B cell (primary cell): Measurements from ENCODE around the gene OR1A2. TPM values are rescaled to one million over a fixed set of nuclear protein-coding genes. Genes with fewer than 3 reads are reported as not detected.

Experiments used
- ATAC-seq: fragments of 200-7000 bp; cut with Tn5 transposase; one replicate; pipeline ENCODE4 v1.10.0; 2021; ENCODE audit warnings: low read depth, mild to moderate bottlenecking, moderate number of reproducible peaks, moderate library complexity
- CTCF ChIA-PET: fragments of 350-600 bp; sonication (Branson Sonifier 250); formaldehyde crosslinking; loops from one replicate; lab custom pipeline; 2021; ENCODE audit warnings: antibody characterized with exemption, inconsistent platforms; lab: Charles Lee
- POLR2A ChIA-PET: fragments of 350-600 bp; sonication (Branson Sonifier 250); formaldehyde crosslinking; loops from one replicate; lab custom pipeline; 2021; ENCODE audit warnings: antibody characterized with exemption; lab: Charles Lee
- DNase-seq: peaks from one replicate; pipeline ENCODE4 v3.0.0; 2013
- H2AFZ ChIP-seq: 2 replicates; pipeline ENCODE4 v1.6.1; 2012; ENCODE audit warnings: mild to moderate bottlenecking, low read depth, low read length; ENCODE audit not compliant: insufficient read depth, poor library complexity, severe bottlenecking
- H3K27ac ChIP-seq, 2 donors: 1 replicate in 1 of 2; 2 replicates in 1 of 2; pipeline ENCODE4 v1.5.1; 2012 to 2013; ENCODE audit warnings: low read length in 2 of 2, mild to moderate bottlenecking in 2 of 2, moderate library complexity in 1 of 2
- H3K27me3 ChIP-seq, 4 experiments: fragments of 200-600 bp in 1 of 4; sonication (generic) in 1 of 4; replicated peaks in 1 of 4; 1 replicate in 2 of 4; 2 replicates in 2 of 4; pipeline versions ENCODE4 v1.6.1 to v1.7.0; 2013 to 2016; ENCODE audit warnings: low read length in 3 of 4, mild to moderate bottlenecking in 2 of 4, mixed read lengths in 1 of 4, moderate library complexity in 1 of 4; ENCODE audit not compliant: insufficient read depth in 4 of 4, control insufficient read depth in 3 of 4; ENCODE audit errors: control extremely low read depth in 1 of 4
- H3K36me3 ChIP-seq, 2 experiments: replicated peaks in 1 of 2; 1 replicate in 1 of 2; 2 replicates in 1 of 2; pipeline versions ENCODE4 v1.6.1 to v1.7.1; 2013; ENCODE audit warnings: low read length in 1 of 2; ENCODE audit not compliant: insufficient read depth in 2 of 2, control insufficient read depth in 1 of 2; ENCODE audit errors: control extremely low read depth in 1 of 2, extremely low read depth in 1 of 2
- H3K4me1 ChIP-seq, 2 donors: fragments of 200-600 bp in 1 of 2; sonication (generic) in 1 of 2; 1 replicate in 1 of 2; 2 replicates in 1 of 2; pipeline versions ENCODE4 v1.5.1 to v1.6.1; 2013 to 2017; ENCODE audit warnings: low read length in 2 of 2; ENCODE audit not compliant: control insufficient read depth in 2 of 2, insufficient read depth in 2 of 2
- H3K4me2 ChIP-seq: replicated peaks from 2 replicates; pipeline ENCODE3; 2012; ENCODE audit warnings: mild to moderate bottlenecking, low read depth, low read length; ENCODE audit not compliant: poor library complexity, severe bottlenecking
- H3K4me3 ChIP-seq, 5 experiments: fragments of 200-600 bp in 1 of 5; sonication (generic) in 1 of 5; 1 replicate in 3 of 5; 2 replicates in 2 of 5; pipeline versions ENCODE4 v1.5.1 to v1.7.0; 2011 to 2016; ENCODE audit warnings: low read length in 4 of 5, mild to moderate bottlenecking in 4 of 5, low read depth in 2 of 5, control low read depth in 1 of 5, moderate library complexity in 1 of 5; ENCODE audit not compliant: insufficient read depth in 1 of 5; ENCODE audit errors: control extremely low read depth in 1 of 5, extremely low read depth in 1 of 5
- H3K79me2 ChIP-seq: fragments of 200-600 bp; sonication (generic); one replicate; pipeline ENCODE4 v1.6.0; 2016; ENCODE audit warnings: low read length; ENCODE audit not compliant: control insufficient read depth, insufficient read depth
- H3K9ac ChIP-seq: fragments of 200-600 bp; sonication (generic); 2 replicates; pipeline ENCODE4 v1.6.1; 2017; ENCODE audit warnings: mild to moderate bottlenecking, low read length, moderate library complexity
- H3K9me3 ChIP-seq, 3 donors: one replicate each; pipeline versions ENCODE4 v1.6.1 to v1.7.1; 2013; ENCODE audit warnings: low read length in 2 of 3; ENCODE audit not compliant: control insufficient read depth in 2 of 3, insufficient read depth in 1 of 3; ENCODE audit errors: control extremely low read depth in 1 of 3
- H4K20me1 ChIP-seq: 2 replicates; pipeline ENCODE4 v1.6.0; 2012; ENCODE audit warnings: mild to moderate bottlenecking, low read length; ENCODE audit not compliant: insufficient read depth, control insufficient read depth, poor library complexity, severe bottlenecking
- H3K27ac Mint-ChIP-seq: one replicate; pipeline ENCODE4 v1.8.0; 2021; ENCODE audit warnings: mixed read lengths
- H3K27me3 Mint-ChIP-seq: one replicate; pipeline ENCODE4 v1.8.0; 2021; ENCODE audit warnings: mixed read lengths
- H3K4me1 Mint-ChIP-seq: one replicate; pipeline ENCODE4 v1.8.0; 2021; ENCODE audit warnings: mixed read lengths
- H3K4me3 Mint-ChIP-seq: one replicate; pipeline ENCODE4 v1.8.0; 2021; ENCODE audit warnings: mixed read lengths
- H3K9me3 Mint-ChIP-seq: one replicate; pipeline ENCODE4 v1.8.0; 2022; ENCODE audit warnings: mixed read lengths; ENCODE audit not compliant: insufficient read depth
- EZH2 ChIP-seq: IDR thresholded peaks from 2 replicates; pipeline ENCODE4 v1.6.1; 2012; ENCODE audit warnings: borderline replicate concordance, low read depth, mild to moderate bottlenecking, moderate library complexity, low read length; ENCODE audit not compliant: insufficient read depth, poor library complexity, severe bottlenecking
- WGBS: methylation state at CpG from one replicate; pipeline ENCODE4 v1.1.5; 2013; ENCODE audit warnings: missing lambda C conversion rate; ENCODE audit not compliant: insufficient coverage; 5-methylcytosine and 5-hydroxymethylcytosine counted together
- intact Hi-C: fragments of 100-400 bp; cut with micrococcal nuclease; formaldehyde crosslinking; loops from one replicate; pipeline ENCODE4 v1.10.0; 2022
- polyA plus RNA-seq: library from polyadenylated mRNA; depleted of rRNA; stranded (reverse); fragments of >200 nt; gene quantifications from 2 replicates; pipeline ENCODE4 v1.2.3, GENCODE V29; 2012
- total RNA-seq, 2 donors: library from RNA; stranded (reverse); fragments of 120-200 nt in 1 of 2; gene quantifications; 1 replicate in 1 of 2; 2 replicates in 1 of 2; pipeline versions ENCODE4 v1.2.3 to v1.2.4, GENCODE V29; 2013 to 2022
- TF ChIP-seq, protein P1 (sequence below): fragments of 200-600 bp; IDR thresholded peaks from one replicate; pipeline ENCODE4 v1.8.0; 2022; ENCODE audit warnings: antibody characterized with exemption, mild to moderate bottlenecking

Gene OR1A2
- total and polyA plus RNA-seq, 2 donors (not counting 1 experiment from before 2014, with no cell fraction given), result not detected

DNA sequence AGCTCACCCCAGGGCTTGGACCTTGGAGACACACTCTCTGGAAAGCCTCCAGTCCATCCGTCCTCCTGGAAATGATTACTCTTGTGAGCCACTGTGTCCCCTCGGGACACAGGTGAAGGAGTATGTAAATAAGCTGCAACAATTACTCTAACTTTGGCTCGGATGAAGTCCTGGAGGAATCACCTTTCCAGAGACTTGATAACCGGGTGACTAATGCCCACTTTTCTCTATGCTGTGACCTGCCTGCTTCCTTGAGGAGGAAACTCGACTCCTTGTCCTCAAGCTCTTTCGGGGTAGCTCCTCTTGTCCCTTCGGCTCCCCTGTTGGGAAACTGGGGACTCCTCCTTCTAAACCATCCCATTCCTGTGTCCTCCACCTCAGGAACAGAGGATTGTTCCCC is 10.0 kb downstream of the OR1A2 start, which contains the start of gene OR1A1:
Gene OR1A1 (plus strand): TSS at position 301 of the 400 bp plus-strand sequence. CDS start 7,954 bp downstream, outside the sequence.
- DNase-seq (no peak), ATAC-seq (no peak)
- Histone ChIP-seq H3K4me2 (no peak within 1 kb of the TSS), H3K9ac (no peak within 1 kb of the TSS), H3K4me3 (no peak within 1 kb of the TSS), H3K79me2 (no peaks in the 10 kb centered on the region), H3K9me3 (peaks cover under 1 to 3% (median under 1%) of the 10 kb centered on the region in 3 donors), H2AFZ (no peak within 1 kb of the TSS), H3K27ac (no peak within 1 kb of the TSS), H3K4me1 (no peaks in the 10 kb centered on the region), H3K36me3 (no peaks in the 10 kb centered on the region), H4K20me1 (no peaks in the 10 kb centered on the region), H3K27me3 (no peaks in the 10 kb centered on the region)
- H3K27me3 Mint-ChIP-seq, result peaks cover 5% of the 10 kb centered on the region
- CTCF ChIA-PET, result no interaction called here
- no peak for TF ChIP-seq EZH2
- TF ChIP-seq, protein P1, sequence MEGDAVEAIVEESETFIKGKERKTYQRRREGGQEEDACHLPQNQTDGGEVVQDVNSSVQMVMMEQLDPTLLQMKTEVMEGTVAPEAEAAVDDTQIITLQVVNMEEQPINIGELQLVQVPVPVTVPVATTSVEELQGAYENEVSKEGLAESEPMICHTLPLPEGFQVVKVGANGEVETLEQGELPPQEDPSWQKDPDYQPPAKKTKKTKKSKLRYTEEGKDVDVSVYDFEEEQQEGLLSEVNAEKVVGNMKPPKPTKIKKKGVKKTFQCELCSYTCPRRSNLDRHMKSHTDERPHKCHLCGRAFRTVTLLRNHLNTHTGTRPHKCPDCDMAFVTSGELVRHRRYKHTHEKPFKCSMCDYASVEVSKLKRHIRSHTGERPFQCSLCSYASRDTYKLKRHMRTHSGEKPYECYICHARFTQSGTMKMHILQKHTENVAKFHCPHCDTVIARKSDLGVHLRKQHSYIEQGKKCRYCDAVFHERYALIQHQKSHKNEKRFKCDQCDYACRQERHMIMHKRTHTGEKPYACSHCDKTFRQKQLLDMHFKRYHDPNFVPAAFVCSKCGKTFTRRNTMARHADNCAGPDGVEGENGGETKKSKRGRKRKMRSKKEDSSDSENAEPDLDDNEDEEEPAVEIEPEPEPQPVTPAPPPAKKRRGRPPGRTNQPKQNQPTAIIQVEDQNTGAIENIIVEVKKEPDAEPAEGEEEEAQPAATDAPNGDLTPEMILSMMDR, result no peak
- H3K4me3 Mint-ChIP-seq, result no peak within 1 kb of the TSS
- intact Hi-C loops, result no loop called here
- H3K27ac Mint-ChIP-seq, result no peak within 1 kb of the TSS
- POLR2A ChIA-PET, result no interaction called here
- H3K9me3 Mint-ChIP-seq, result no peaks in the 10 kb centered on the region
- WGBS, result 90% methylated on average over 5 of the region's 7 CpGs
- no peaks in the 10 kb centered on the region for H3K4me1 Mint-ChIP-seq

DNA sequence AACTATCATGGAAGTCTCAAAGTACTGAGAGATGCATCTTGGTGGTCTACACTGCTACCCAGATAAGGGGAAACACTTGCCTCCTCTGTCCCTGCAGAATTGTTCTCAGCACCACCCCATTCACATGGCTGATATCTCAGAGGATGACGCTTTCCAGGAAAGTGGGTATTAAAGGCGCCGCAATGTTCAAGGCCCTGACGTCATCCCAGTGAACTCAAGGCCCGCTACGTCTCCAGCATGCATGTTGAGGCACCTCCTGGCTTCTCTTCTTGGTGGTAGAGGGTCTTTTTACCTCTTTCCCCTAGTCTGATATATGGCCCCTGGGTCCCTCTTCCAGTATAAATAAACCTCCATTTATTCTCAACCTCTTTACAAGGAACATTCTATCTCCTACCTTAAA is 11.2 kb downstream of the OR1A2 start:
- CTCF ChIA-PET, result no interaction called here
- Histone ChIP-seq H2AFZ (no peak overlapping the region), H3K9me3 (peaks cover 0 to 2% (median 0%) of the 10 kb centered on the region in 3 donors), H3K4me3 (no peak overlapping the region), H3K4me1 (no peaks in the 10 kb centered on the region), H3K4me2 (no peak overlapping the region), H3K79me2 (no peaks in the 10 kb centered on the region), H3K27me3 (no peaks in the 10 kb centered on the region), H3K27ac (no peak overlapping the region), H4K20me1 (no peaks in the 10 kb centered on the region), H3K36me3 (no peaks in the 10 kb centered on the region), H3K9ac (no peak overlapping the region)
- Mint-ChIP-seq H3K27me3 (peaks cover 7% of the 10 kb centered on the region), H3K4me3 (no peak overlapping the region), H3K4me1 (no peaks in the 10 kb centered on the region), H3K9me3 (no peaks in the 10 kb centered on the region), H3K27ac (no peak overlapping the region)
- WGBS, result 100% methylated on average over 2 of the region's 6 CpGs
- ATAC-seq (no peak), DNase-seq (no peak)
- intact Hi-C loops, result no loop called here
- POLR2A ChIA-PET, result no interaction called here
- TF ChIP-seq, protein P1, result no peak
- no peak for TF ChIP-seq EZH2
